Left ventricle myocardium inferior (tissue), 1 donor: ENCODE data around the gene GLIPR1L1. TPM values are rescaled to one million over a fixed set of nuclear protein-coding genes. Genes with fewer than 3 reads are reported as not detected.
"Not testable (repeated sequence)": the region's sequence is repeated elsewhere in the genome, so short reads cannot be mapped to it uniquely, and the experiment has no call there.

Source experiments
- DNase-seq: peaks from one replicate; pipeline ENCODE4 v3.0.0-alpha.2; 2020
- H3K27ac ChIP-seq: fragments of 200-600 bp; replicated peaks from 2 replicates; pipeline ENCODE4 v1.8.0; 2021
- H3K27me3 ChIP-seq: fragments of 200-600 bp; 2 replicates; pipeline ENCODE4 v1.8.0; 2021; ENCODE audit warnings: low read depth
- H3K36me3 ChIP-seq: fragments of 200-600 bp; 2 replicates; pipeline ENCODE4 v1.8.0; 2021
- H3K4me1 ChIP-seq: fragments of 200-600 bp; 2 replicates; pipeline ENCODE4 v1.8.0; 2021
- H3K4me3 ChIP-seq: fragments of 200-600 bp; 2 replicates; pipeline ENCODE4 v1.8.0; 2021; ENCODE audit warnings: mild to moderate bottlenecking, moderate library complexity
- H3K9me3 ChIP-seq: fragments of 200-600 bp; replicated peaks from 2 replicates; pipeline ENCODE4 v1.8.0; 2021
- CTCF ChIP-seq: fragments of 200-600 bp; IDR thresholded peaks from 2 replicates; pipeline ENCODE4 v1.8.0; 2021; ENCODE audit warnings: antibody characterized with exemption, mild to moderate bottlenecking, borderline replicate concordance
- intact Hi-C: fragments of 100-400 bp; cut with micrococcal nuclease; formaldehyde crosslinking; loops from one replicate; pipeline ENCODE4 v1.11.0; 2022
- total RNA-seq: library from RNA; stranded (reverse); fragmentation: NEBNext Ultra II Directional; extraction: Animal tissue kit (Norgen Biotek cat#: 25700); gene quantifications from one replicate; pipeline ENCODE4 v1.2.1, GENCODE V29; 2021
- donor health status: DM: no; HTN: yes; CAD: no; lungs with severe emphysema.

Gene GLIPR1L1
- total RNA-seq, 1 donor from 2014 or later: not detected

- DNase-seq: peak; percentile 87
- Histone ChIP-seq H3K36me3 (no peaks in the 10 kb centered on the region), H3K27me3 (no peaks in the 10 kb centered on the region), H3K9me3 (no peaks in the 10 kb centered on the region), H3K4me1 (peaks cover 21% of the 10 kb centered on the region), H3K27ac (peak within 1 kb of the TSS; percentile 82), H3K4me3 (peak within 1 kb of the TSS; percentile 72)
- intact Hi-C loops: loop anchor here (5.0 kb wide), 1 partner anchor 177 kb away; no protein-coding TSS in a partner anchor
- no peak for TF ChIP-seq CTCF
Observed at GRCh38 chr12:75329918-75330826, 4.3 kb upstream of the GLIPR1L1 start, which contains the start of gene CAPS2. CAPS2 (minus strand) TSS chr12:75330324; CDS start chr12:75326498, 3,826 bp downstream.

- Histone ChIP-seq H3K27me3 (no peaks in the 10 kb centered on the region), H3K9me3 (peaks cover 4% of the 10 kb centered on the region), H3K4me3 (no peak overlapping the region), H3K27ac (no peak overlapping the region), H3K36me3 (no peaks in the 10 kb centered on the region), H3K4me1 (peaks cover 7% of the 10 kb centered on the region)
- no peak for TF ChIP-seq CTCF
- DNase-seq: no peak
- intact Hi-C loops: no loop called here
Observed at GRCh38 chr12:75337905-75338304, 3.4 kb downstream of the GLIPR1L1 start.

GRCh38 chr12:75341873-75342272 is 7.4 kb downstream of the GLIPR1L1 start:
- intact Hi-C loops: no loop called here
- H3K4me1 ChIP-seq: no peaks in the 10 kb centered on the region
- DNase-seq: no peak
- H3K27ac ChIP-seq: no peak overlapping the region
- no peaks in the 10 kb centered on the region for H3K27me3 ChIP-seq
- TF ChIP-seq CTCF: no peak
- no peak overlapping the region for H3K4me3 ChIP-seq
- H3K9me3 ChIP-seq: peaks cover 4% of the 10 kb centered on the region
- no peaks in the 10 kb centered on the region for H3K36me3 ChIP-seq

GRCh38 chr12:75345531-75345930 is 11.1 kb downstream of the GLIPR1L1 start:
- no peaks in the 10 kb centered on the region for H3K27me3 ChIP-seq
- H3K36me3 ChIP-seq: no peaks in the 10 kb centered on the region
- intact Hi-C loops: no loop called here
- no peak for TF ChIP-seq CTCF
- no peak for DNase-seq
- no peaks in the 10 kb centered on the region for H3K9me3 ChIP-seq
- H3K4me3 ChIP-seq: no peak overlapping the region
- no peak overlapping the region for H3K27ac ChIP-seq
- no peaks in the 10 kb centered on the region for H3K4me1 ChIP-seq

- H3K9me3 ChIP-seq, H3K4me1 ChIP-seq, H3K27me3 ChIP-seq, DNase-seq, H3K27ac ChIP-seq, H3K36me3 ChIP-seq, intact Hi-C loops, H3K4me3 ChIP-seq: not testable (repeated sequence)
Observed at GRCh38 chr12:75346215-75346614, 11.7 kb downstream of the GLIPR1L1 start.

- Histone ChIP-seq H3K9me3 (peaks cover 19% of the 10 kb centered on the region), H3K4me1 (no peaks in the 10 kb centered on the region), H3K27ac (no peak overlapping the region), H3K4me3 (no peak overlapping the region), H3K27me3 (no peaks in the 10 kb centered on the region), H3K36me3 (no peaks in the 10 kb centered on the region)
- DNase-seq: no peak
- TF ChIP-seq CTCF: no peak
- intact Hi-C loops: no loop called here
Observed at GRCh38 chr12:75349946-75350345, 15.5 kb downstream of the GLIPR1L1 start.
